Liver (tissue), 9 donors: Measurements from ENCODE around the gene TRIM9. TPM values are rescaled to one million over a fixed set of nuclear protein-coding genes. Genes with fewer than 3 reads are reported as not detected.

Experiments
- DNase-seq: peaks from one replicate; pipeline ENCODE4 v3.0.0-alpha.2; 2017; ENCODE audit warnings: low spot score
- H3K27ac ChIP-seq, 2 donors: one replicate each; pipeline ENCODE4 v1.7.0; 2013; ENCODE audit warnings: inconsistent platforms in 2 of 2, low read length in 2 of 2, control low read depth in 1 of 2, low read depth in 1 of 2, mild to moderate bottlenecking in 1 of 2
- H3K27me3 ChIP-seq, 4 donors: one replicate each; pipeline versions ENCODE4 v1.6.1 to v1.7.0; 2013; ENCODE audit warnings: low read length in 3 of 4, inconsistent platforms in 1 of 4, mild to moderate bottlenecking in 1 of 4, moderate library complexity in 1 of 4; ENCODE audit not compliant: control insufficient read depth in 4 of 4, insufficient read depth in 4 of 4
- H3K36me3 ChIP-seq, 4 donors: one replicate each; pipeline versions ENCODE4 v1.6.1 to v1.7.0; 2013; ENCODE audit warnings: low read length in 3 of 4, mild to moderate bottlenecking in 3 of 4, low read depth in 1 of 4, moderate library complexity in 1 of 4; ENCODE audit not compliant: control insufficient read depth in 4 of 4, insufficient read depth in 3 of 4
- H3K4me1 ChIP-seq, 4 donors: one replicate each; pipeline versions ENCODE4 v1.6.1 to v1.7.0; 2013; ENCODE audit warnings: low read length in 3 of 4, mild to moderate bottlenecking in 3 of 4, moderate library complexity in 1 of 4; ENCODE audit not compliant: control insufficient read depth in 4 of 4, insufficient read depth in 4 of 4
- H3K4me3 ChIP-seq, 3 donors: one replicate each; pipeline versions ENCODE4 v1.6.1 to v1.7.0; 2013; ENCODE audit warnings: low read length in 3 of 3, control low read depth in 1 of 3, low read depth in 1 of 3, mild to moderate bottlenecking in 1 of 3
- H3K9ac ChIP-seq, 2 donors: one replicate each; pipeline ENCODE4 v1.7.0; 2013; ENCODE audit warnings: low read length in 2 of 2, mild to moderate bottlenecking in 2 of 2, moderate library complexity in 2 of 2, control low read depth in 1 of 2, low read depth in 1 of 2
- H3K9me3 ChIP-seq, 4 donors: one replicate each; pipeline versions ENCODE4 v1.6.1 to v1.7.0; 2013; ENCODE audit warnings: low read length in 3 of 4; ENCODE audit not compliant: control insufficient read depth in 4 of 4
- EGR1 ChIP-seq, 2 donors: IDR thresholded peaks; 2 replicates each; pipeline ENCODE4 v1.6.1; 2016 to 2018; ENCODE audit warnings: antibody characterized with exemption in 2 of 2, low read depth in 2 of 2
- FOXA1 ChIP-seq: IDR thresholded peaks from 2 replicates; pipeline ENCODE4 v1.6.1; 2016; ENCODE audit warnings: antibody characterized with exemption
- FOXA2 ChIP-seq: IDR thresholded peaks from 2 replicates; pipeline ENCODE4 v1.6.1; 2016; ENCODE audit warnings: antibody characterized with exemption
- GABPA ChIP-seq, 2 donors: IDR thresholded peaks in 1 of 2; conservative IDR thresholded peaks in 1 of 2; 2 replicates each; pipeline ENCODE4 v1.6.1; 2016; ENCODE audit warnings: antibody characterized with exemption in 2 of 2, mild to moderate bottlenecking in 1 of 2, moderate library complexity in 1 of 2
- HNF4A ChIP-seq, 2 donors: conservative IDR thresholded peaks; 2 replicates each; pipeline ENCODE4 v1.6.1; 2016; ENCODE audit warnings: antibody characterized with exemption in 2 of 2, mild to moderate bottlenecking in 2 of 2
- HNF4G ChIP-seq: IDR thresholded peaks from 2 replicates; pipeline ENCODE4 v1.6.1; 2016; ENCODE audit warnings: antibody characterized with exemption
- JUND ChIP-seq, 2 donors: IDR thresholded peaks; 2 replicates each; pipeline ENCODE4 v1.6.1; 2016; ENCODE audit warnings: antibody characterized with exemption in 2 of 2
- NR2F2 ChIP-seq: IDR thresholded peaks from 2 replicates; pipeline ENCODE4 v1.6.1; 2016; ENCODE audit warnings: antibody characterized with exemption
- RAD21 ChIP-seq, 2 donors: IDR thresholded peaks; 2 replicates each; pipeline ENCODE4 v1.6.1; 2016; ENCODE audit warnings: antibody characterized with exemption in 2 of 2, mild to moderate bottlenecking in 2 of 2
- RXRA ChIP-seq, 2 donors: IDR thresholded peaks; 2 replicates each; pipeline ENCODE4 v1.6.1; 2017 to 2018; ENCODE audit warnings: antibody characterized with exemption in 2 of 2, mild to moderate bottlenecking in 1 of 2
- SP1 ChIP-seq: IDR thresholded peaks from 2 replicates; pipeline ENCODE4 v1.6.1; 2018; ENCODE audit warnings: antibody characterized with exemption, mild to moderate bottlenecking
- TAF1 ChIP-seq: conservative IDR thresholded peaks from 2 replicates; pipeline ENCODE4 v1.6.1; 2016; ENCODE audit warnings: antibody characterized with exemption, mild to moderate bottlenecking
- YY1 ChIP-seq: IDR thresholded peaks from 2 replicates; pipeline ENCODE4 v1.6.1; 2016; ENCODE audit warnings: antibody characterized with exemption, mild to moderate bottlenecking
- WGBS: extraction: QIAGEN DNeasy Blood & Tissue Kit; methylation state at CpG from one replicate; pipeline ENCODE4 v1.1.7; 2013; 5-methylcytosine and 5-hydroxymethylcytosine counted together
- polyA plus RNA-seq, 2 donors: library from polyadenylated mRNA; stranded (reverse) in 1 of 2; unstranded in 1 of 2; fragments of 200-250 nt in 1 of 2; fragments of >200 nt in 1 of 2; fragmentation: Nextera tagmentation in 1 of 2; extraction: Ambion mirVana in 1 of 2; gene quantifications; one replicate each; pipeline versions ENCODE4 v1.2.1 to v1.2.3, GENCODE V29; 2013 to 2015
- total RNA-seq, 2 donors: library from RNA; depleted of rRNA; stranded (reverse); fragments of >200 nt; gene quantifications; one replicate each; pipeline ENCODE4 v1.2.3, GENCODE V29; 2014
- TF ChIP-seq, protein P1 (sequence below): IDR thresholded peaks from 2 replicates; pipeline ENCODE4 v1.6.1; 2016; ENCODE audit warnings: antibody characterized with exemption, mild to moderate bottlenecking
- TF ChIP-seq, protein P2 (sequence below): IDR thresholded peaks from 2 replicates; pipeline ENCODE4 v1.6.1; 2016; ENCODE audit warnings: antibody characterized with exemption
- TF ChIP-seq, protein P3 (sequence below): IDR thresholded peaks from 2 replicates; pipeline ENCODE4 v1.6.1; 2016; ENCODE audit warnings: antibody characterized with exemption
- TF ChIP-seq, protein P4 (sequence below): IDR thresholded peaks from 2 replicates; pipeline ENCODE4 v1.6.1; 2016; ENCODE audit warnings: antibody characterized with exemption
- TF ChIP-seq, protein P5 (sequence below): fragments of 150-350 bp; IDR thresholded peaks from 2 replicates; pipeline ENCODE4 v1.5.1; 2017; ENCODE audit warnings: improper control_type of control experiment, low read depth, low read length; ENCODE audit not compliant: missing input control
- donor health status: healthy.
- donor health status: healthy.
- donor health status: healthy.
- donor health status: healthy.
- donor health status: healthy.

TRIM9 gene
- total and polyA plus RNA-seq, 4 donors, result 0.09 to 1.6 (median 0.18) TPM

DNA sequence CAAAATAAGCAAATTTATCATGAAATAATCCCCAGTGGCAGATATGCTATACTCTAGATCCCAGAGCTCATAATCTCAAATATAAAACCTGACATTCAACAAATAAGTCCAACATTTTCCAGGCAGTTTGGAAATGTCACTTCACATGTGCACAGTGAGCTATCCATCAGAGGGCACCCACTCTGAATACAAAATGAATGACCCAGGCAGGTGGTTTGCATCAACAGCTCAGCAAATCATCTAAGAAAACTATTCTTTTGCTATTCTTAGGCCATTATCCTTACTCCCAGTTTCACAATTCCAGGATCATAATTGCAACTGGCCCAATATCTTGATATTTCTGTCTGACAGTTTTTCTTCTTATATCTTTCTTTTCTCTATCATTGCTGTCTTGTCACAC, 38.5 kb downstream of the TRIM9 start:
- Histone ChIP-seq H3K9ac (no peak overlapping the region), H3K9me3 (no peaks in the 10 kb centered on the region), H3K27ac (no peak overlapping the region), H3K36me3 (no peaks in the 10 kb centered on the region), H3K27me3 (no peaks in the 10 kb centered on the region), H3K4me3 (no peak overlapping the region), H3K4me1 (no peaks in the 10 kb centered on the region)
- DNase-seq, result no peak
- no peak for TF ChIP-seq TAF1

DNA sequence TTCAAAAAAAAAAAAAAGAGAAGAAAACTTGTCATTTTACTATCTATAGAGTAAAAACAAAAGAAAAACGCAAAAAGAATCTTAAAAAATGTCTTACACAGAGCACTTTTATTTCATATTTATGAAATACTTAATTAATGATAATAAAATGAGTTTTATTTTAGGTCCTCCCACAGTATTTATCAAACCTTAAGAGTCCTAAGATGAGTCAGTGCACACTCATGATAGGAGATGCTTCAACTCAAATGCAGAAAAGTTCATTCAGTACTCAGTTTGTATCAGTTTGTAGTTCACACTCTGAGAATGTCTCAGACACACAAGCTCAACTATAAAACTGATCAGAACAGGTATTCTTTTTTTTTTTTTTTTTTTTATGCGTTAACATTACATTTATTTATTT, 41.7 kb downstream of the TRIM9 start:
- TF ChIP-seq HNF4G (no peak), RXRA (IDR thresholded peaks at IDR 0.05) (no peak)
- TF ChIP-seq, protein P1, sequence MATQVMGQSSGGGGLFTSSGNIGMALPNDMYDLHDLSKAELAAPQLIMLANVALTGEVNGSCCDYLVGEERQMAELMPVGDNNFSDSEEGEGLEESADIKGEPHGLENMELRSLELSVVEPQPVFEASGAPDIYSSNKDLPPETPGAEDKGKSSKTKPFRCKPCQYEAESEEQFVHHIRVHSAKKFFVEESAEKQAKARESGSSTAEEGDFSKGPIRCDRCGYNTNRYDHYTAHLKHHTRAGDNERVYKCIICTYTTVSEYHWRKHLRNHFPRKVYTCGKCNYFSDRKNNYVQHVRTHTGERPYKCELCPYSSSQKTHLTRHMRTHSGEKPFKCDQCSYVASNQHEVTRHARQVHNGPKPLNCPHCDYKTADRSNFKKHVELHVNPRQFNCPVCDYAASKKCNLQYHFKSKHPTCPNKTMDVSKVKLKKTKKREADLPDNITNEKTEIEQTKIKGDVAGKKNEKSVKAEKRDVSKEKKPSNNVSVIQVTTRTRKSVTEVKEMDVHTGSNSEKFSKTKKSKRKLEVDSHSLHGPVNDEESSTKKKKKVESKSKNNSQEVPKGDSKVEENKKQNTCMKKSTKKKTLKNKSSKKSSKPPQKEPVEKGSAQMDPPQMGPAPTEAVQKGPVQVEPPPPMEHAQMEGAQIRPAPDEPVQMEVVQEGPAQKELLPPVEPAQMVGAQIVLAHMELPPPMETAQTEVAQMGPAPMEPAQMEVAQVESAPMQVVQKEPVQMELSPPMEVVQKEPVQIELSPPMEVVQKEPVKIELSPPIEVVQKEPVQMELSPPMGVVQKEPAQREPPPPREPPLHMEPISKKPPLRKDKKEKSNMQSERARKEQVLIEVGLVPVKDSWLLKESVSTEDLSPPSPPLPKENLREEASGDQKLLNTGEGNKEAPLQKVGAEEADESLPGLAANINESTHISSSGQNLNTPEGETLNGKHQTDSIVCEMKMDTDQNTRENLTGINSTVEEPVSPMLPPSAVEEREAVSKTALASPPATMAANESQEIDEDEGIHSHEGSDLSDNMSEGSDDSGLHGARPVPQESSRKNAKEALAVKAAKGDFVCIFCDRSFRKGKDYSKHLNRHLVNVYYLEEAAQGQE, result no peak
- Histone ChIP-seq H3K4me3 (no peak overlapping the region), H3K4me1 (no peaks in the 10 kb centered on the region), H3K27me3 (no peaks in the 10 kb centered on the region), H3K36me3 (no peaks in the 10 kb centered on the region), H3K9ac (no peak overlapping the region), H3K27ac (no peak overlapping the region), H3K9me3 (no peaks in the 10 kb centered on the region)
- 89% methylated on average over 2 of the region's 2 CpGs for WGBS
- DNase-seq, result no peak

DNA sequence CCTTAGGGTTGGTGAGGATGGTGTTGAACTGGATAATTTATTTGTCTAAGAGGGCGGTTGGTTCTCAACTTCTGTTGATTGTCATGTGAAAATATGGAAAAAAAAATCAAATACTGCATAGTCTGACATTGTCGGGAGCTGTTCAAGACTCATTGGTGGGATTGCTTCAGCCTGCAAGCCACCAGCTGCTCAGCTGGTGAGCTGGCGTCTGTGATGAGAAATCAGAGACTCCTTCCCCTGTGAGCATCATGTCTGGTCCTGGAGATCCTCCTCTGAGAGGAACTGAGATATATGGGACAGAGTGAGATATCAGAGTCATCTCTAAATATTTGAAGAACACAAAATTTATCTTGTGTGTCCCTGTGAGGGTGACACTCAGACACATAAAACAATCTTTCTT, 49.9 kb downstream of the TRIM9 start:
- DNase-seq, result no peak

More for the DNA sequence above, 49.9 kb downstream of the TRIM9 start:
- Histone ChIP-seq H3K36me3 (no peaks in the 10 kb centered on the region), H3K27ac (no peak overlapping the region), H3K4me1 (no peaks in the 10 kb centered on the region), H3K4me3 (no peak overlapping the region), H3K27me3 (no peaks in the 10 kb centered on the region), H3K9ac (no peak overlapping the region), H3K9me3 (no peaks in the 10 kb centered on the region)
- TF ChIP-seq, protein P2, sequence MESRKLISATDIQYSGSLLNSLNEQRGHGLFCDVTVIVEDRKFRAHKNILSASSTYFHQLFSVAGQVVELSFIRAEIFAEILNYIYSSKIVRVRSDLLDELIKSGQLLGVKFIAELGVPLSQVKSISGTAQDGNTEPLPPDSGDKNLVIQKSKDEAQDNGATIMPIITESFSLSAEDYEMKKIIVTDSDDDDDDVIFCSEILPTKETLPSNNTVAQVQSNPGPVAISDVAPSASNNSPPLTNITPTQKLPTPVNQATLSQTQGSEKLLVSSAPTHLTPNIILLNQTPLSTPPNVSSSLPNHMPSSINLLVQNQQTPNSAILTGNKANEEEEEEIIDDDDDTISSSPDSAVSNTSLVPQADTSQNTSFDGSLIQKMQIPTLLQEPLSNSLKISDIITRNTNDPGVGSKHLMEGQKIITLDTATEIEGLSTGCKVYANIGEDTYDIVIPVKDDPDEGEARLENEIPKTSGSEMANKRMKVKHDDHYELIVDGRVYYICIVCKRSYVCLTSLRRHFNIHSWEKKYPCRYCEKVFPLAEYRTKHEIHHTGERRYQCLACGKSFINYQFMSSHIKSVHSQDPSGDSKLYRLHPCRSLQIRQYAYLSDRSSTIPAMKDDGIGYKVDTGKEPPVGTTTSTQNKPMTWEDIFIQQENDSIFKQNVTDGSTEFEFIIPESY, result no peak
- TF ChIP-seq SP1, result no peak
- no peak for TF ChIP-seq RAD21 (IDR thresholded peaks at IDR 0.05)
- no peak for TF ChIP-seq EGR1 (IDR thresholded peaks at IDR 0.05; ENCODE audit: low read depth in 2 of 2)
- TF ChIP-seq, protein P3, sequence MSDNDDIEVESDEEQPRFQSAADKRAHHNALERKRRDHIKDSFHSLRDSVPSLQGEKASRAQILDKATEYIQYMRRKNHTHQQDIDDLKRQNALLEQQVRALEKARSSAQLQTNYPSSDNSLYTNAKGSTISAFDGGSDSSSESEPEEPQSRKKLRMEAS, result no peak
- TF ChIP-seq RXRA (IDR thresholded peaks at IDR 0.05), result no peak
- no peak for TF ChIP-seq FOXA1
- TF ChIP-seq HNF4G, result no peak
- TF ChIP-seq, protein P1, result no peak
- TF ChIP-seq, protein P4, sequence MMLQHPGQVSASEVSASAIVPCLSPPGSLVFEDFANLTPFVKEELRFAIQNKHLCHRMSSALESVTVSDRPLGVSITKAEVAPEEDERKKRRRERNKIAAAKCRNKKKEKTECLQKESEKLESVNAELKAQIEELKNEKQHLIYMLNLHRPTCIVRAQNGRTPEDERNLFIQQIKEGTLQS, result no peak
- TF ChIP-seq, protein P5, sequence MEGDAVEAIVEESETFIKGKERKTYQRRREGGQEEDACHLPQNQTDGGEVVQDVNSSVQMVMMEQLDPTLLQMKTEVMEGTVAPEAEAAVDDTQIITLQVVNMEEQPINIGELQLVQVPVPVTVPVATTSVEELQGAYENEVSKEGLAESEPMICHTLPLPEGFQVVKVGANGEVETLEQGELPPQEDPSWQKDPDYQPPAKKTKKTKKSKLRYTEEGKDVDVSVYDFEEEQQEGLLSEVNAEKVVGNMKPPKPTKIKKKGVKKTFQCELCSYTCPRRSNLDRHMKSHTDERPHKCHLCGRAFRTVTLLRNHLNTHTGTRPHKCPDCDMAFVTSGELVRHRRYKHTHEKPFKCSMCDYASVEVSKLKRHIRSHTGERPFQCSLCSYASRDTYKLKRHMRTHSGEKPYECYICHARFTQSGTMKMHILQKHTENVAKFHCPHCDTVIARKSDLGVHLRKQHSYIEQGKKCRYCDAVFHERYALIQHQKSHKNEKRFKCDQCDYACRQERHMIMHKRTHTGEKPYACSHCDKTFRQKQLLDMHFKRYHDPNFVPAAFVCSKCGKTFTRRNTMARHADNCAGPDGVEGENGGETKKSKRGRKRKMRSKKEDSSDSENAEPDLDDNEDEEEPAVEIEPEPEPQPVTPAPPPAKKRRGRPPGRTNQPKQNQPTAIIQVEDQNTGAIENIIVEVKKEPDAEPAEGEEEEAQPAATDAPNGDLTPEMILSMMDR, result no peak
- TF ChIP-seq TAF1, result no peak
- TF ChIP-seq JUND (IDR thresholded peaks at IDR 0.05), result no peak
- TF ChIP-seq HNF4A (conservative IDR thresholded peaks at IDR 0.05), result no peak
- no peak for TF ChIP-seq YY1
- TF ChIP-seq GABPA (IDR thresholded peaks at IDR 0.05 in 1 of 2, conservative IDR thresholded peaks at IDR 0.05 in 1 of 2), result no peak
- TF ChIP-seq FOXA2, result no peak
- no peak for TF ChIP-seq NR2F2
- 84% methylated on average over 3 of the region's 3 CpGs for WGBS
